GM19395 (cell line): Measurements from ENCODE around the gene ATP10D.

Experiments used
- ATAC-seq: cut with Tn5 transposase; IDR thresholded peaks from one replicate; pipeline ENCODE4 v1.9.1; 2021; ENCODE audit warnings: mild to moderate bottlenecking, moderate library complexity; ENCODE audit not compliant: unreplicated experiment

ATP10D gene

DNA sequence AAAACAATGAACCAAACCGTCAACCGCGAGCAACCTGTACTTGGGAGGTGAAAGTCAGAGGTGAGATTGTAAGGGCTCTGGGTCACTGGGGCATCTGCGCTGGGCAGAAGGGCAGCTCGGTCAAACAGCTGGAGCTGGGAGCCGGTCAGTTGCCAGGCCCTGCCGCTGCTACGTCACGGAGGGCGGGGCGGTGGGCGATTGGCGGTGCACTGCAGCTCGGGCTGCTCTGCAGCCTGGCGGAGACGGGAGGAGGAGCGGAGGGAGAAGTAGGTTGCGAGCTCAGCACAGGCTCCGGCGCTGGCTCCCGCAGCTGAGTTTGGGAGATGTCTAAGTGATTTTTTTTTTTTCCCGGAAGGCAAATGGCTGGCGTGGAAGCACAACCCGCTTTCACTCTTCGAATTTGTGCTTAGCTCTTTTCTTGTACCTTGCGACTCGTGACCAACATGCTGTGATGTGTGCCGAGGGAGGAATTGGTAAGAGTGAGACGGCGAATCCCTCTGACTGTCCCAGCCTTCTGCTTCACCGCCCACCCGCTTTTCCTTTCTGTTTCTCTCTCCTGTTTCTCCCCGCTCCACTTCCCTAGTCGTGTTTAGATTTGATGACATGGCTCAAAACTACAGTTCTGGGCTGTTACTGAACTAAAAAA is at the start of gene ATP10D:
Gene ATP10D (plus strand): TSS at position 229 of the 646 bp plus-strand sequence. CDS start 27,266 bp downstream, outside the sequence.
- peak; percentile 98 for ATAC-seq

DNA sequence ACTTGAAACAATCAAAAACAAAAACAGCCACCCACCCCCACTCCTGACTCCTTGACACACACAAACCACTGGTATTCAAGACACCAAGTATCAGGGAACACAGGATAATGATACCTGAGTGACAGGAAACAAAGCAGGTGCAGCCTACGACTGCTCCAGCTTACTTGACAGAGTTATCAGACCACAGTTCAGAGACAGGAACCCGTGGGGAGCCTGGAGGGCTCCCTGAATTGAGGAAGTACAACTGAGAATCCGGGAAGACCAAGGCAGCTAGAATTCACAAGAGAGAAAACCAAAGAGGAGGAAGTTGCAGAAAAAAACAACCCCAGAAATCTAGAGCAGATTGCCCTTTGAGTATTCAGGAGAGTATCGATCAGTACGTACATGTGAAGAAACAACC is 42.1 kb upstream of the ATP10D start:
- ATAC-seq, result peak; percentile 83

DNA sequence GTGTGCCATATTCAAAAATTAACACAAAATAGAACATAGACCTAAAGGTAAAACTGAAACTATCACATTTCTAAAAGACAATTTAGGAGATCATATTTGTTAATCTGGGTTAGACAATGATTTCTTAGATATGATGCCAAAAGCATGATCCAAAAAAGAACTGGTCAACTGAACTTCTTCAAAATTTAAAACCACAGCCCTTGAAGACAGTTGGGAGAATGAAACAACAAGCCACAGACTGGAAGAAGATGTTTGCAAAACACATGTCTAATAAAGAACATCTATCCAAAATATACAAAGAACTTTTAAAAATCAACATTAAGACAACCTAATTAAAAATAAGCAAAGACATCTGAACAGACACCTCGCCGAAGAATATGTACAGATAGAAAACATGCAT is 41.0 kb upstream of the ATP10D start:
- no peak for ATAC-seq

DNA sequence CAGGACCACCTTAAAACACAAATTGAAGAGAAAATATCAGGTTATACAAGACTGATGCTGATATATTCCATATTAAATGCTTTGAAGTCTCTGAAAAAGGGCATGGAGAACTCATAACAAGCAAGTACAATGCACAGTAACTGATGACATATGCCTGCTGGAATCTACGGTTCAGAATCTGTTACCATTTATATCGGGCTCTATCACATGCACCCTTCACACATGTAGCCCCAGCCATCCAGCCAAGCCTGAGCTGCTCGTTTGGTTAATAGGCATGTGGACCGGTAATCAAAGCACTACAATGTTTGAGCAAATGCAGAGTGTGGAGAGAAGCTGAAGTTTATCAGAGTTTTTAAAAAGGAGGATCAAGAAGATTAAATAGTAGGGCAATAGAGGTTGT is 33.4 kb upstream of the ATP10D start:
- no peak for ATAC-seq

DNA sequence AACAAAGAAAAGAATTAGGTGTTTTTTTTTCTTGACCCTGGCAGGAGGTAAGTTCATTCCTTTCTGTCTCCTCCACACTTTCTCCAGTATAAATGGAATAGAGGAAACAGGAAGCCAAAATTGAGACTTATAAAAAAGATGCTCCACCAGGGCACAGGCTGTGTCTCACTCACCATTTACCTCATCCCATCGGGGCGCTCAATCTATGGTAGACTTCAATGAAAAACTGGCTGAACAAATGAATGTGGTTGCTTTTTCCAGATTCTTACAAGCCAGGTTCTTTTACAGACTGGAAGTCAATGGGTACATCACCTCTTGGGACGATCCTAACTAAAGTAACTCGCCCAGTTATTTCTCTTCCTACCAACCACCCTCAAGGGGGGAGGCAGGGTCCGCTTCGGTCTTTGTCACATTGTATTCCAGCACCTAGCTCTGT is 22.3 kb upstream of the ATP10D start:
- peak; percentile 39 for ATAC-seq

DNA sequence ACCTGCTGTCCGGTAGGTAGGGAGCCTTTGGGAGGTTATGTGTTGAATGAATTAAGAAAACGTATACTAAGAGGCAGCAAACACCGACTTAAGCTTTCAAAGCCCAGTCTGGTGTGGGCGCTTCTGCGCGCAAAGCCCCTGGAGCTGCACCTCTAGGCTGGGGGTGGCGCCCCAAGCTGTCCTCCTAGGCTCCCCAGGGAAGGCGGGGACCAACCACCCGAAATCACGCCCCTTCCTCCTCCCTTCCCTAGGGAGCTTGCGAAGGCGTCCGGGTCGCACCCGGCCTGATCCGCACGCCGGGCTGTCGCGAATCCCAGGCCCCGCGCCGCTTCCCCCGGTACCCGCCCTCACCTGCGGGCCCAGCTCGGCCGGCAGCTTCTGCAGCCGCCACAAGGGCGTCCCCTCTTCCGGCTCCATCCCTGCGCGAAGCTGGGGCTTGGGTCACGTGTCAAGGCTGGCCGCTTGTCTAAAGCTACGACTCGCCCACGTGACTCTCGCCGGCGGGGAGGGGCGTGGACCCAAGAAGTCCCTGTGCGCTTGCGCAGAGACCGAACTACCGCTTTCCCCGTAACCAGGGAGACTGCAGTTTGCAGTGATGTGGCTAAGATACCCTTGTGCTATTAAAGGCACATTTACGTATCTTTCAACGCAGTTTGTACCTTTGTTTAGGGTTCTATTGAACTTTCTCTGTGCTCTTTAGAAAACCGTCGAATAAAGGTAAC is 21.7 kb upstream of the ATP10D start, which contains the start of gene COMMD8:
Gene COMMD8 (minus strand): TSS at position 468 of the 722 bp plus-strand sequence. CDS start 51 bp downstream, at position 417.
- ATAC-seq, result peak; percentile 91

DNA sequence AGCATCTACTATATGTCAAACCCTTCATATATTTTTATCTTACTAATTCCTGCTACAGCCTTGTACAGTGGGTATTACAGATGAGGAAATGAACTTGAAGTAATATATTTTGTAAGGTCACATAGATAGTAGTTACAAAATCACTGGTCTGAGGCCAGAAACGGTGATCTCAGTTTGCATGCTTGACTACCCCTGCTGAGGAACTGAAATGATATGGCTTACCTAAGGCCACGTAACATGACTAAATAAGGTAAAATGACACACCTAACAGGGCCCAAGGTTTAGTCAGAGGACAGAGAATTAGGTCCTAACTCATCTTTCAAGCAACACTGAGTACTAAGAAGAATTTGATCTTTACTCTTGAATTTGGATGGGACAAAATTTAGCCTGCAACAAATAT is 20.1 kb upstream of the ATP10D start:
- peak; percentile 42 for ATAC-seq

DNA sequence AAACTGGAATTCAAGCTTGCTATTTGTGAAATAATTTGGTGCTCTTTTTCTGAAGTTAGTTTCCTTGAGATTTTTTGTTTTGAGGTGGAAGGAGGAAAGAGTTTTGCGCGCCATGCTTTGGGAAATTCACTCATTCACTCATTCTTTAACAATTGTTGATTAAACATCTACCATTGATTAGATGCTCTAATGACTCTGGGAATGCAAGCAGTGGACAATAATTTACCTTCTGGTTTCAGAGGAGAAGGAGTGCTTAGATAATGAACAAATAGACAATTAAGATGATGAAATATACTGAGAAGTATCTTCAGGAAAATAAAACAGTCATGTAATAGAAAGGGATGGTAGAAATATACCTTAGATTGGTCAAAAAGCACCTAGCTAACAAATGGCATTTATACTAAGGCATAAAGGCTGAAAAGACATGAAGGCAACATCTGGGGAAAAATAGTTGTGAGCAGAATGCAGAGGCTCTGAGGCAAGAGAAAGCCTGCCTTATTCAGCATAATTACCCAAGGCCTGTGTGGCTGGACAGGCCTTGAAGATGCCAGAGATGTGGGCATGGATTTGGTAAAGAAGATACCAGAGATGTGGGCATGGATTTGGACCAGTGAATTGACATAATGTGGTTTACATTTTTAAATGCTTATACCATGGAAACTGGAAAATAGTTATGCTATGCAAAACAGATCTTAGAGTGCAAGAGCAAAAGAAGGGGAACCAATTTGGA is 18.9 kb upstream of the ATP10D start:
- no peak for ATAC-seq

DNA sequence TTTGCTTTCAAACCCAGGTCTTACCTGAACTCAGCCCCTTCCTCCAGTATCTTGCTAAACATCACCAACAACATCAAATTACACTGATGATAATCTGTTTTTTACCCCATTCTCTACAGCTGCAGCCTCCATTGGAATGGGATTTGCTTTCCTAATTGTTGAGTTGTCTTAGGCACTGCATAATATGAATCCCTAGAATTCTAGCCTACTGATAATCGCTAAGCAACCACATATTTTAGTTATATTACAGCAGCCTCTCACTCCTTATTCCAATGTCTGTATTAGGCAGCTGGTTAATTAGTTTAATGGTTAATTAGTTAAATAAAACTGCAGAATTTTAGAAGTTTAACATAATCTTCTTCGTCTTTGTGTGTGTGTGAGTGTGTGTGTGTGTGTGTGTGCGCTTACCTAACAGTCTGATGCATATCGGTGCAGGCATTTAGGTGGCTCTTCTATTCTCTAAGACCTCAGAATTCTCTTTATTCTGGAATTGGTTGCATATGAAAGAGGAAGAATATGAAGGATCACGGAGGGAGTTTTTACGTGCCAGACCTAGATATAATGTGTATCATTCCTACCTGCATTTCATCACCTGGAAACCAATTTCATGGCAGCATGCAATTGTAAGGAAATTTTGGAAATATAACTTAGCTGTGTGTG is 16.2 kb upstream of the ATP10D start:
- no peak for ATAC-seq

DNA sequence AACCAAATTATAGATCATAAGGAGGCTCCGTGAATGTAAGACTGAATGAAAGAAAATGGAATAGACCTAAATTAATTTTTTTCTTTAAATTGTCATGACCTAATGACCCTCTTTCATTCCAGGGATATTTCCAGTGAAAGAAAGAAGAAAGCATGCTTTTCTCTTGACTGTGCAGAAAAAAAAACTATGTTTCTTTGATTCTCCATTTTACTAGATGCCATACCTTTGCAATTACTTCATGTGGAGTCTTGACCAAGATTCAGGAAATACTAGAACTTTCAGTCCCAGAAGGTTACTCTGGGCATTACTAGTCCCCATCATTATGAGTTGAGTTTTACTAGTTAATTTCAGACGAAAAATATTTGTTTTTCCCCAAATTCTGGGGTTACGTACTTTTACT is 15.1 kb upstream of the ATP10D start:
- no peak for ATAC-seq

DNA sequence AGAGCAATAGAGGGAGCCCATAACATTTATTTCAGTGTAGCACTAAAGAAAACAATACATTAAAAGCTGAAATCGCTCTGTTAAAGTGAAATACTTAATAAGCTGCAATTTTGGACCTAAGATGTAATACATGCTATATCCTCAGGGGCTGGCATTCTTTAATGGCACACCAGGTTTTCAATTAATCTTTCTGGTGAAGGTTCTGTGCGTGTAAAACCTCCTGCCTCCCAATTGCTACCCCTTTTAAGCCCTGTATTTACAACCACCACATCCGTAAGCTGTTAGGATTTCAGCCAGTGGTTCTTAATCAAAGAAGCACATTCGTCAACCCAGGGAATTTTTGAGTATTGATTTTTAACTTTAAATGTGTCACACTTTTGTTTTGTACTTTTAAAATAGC is 14.0 kb upstream of the ATP10D start:
- no peak for ATAC-seq

DNA sequence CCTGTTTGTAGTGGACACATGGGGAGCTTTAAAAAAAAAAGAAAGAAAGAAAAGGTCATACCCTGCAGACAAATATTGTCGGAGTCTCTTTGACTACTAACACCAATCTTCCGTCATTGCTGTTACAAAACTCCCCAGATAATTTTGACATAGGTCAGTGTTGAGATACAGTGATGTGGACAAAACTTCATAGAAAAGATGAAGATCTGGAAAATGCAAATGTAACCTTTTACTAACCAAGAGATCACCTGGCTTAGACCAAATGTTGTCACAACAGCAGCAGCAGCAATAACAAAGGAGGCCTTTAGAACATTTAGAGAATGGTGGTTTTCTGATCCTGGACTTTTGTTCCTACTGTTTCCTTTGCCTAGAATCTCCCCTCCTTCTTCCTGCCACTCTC is 13.5 kb upstream of the ATP10D start:
- no peak for ATAC-seq

DNA sequence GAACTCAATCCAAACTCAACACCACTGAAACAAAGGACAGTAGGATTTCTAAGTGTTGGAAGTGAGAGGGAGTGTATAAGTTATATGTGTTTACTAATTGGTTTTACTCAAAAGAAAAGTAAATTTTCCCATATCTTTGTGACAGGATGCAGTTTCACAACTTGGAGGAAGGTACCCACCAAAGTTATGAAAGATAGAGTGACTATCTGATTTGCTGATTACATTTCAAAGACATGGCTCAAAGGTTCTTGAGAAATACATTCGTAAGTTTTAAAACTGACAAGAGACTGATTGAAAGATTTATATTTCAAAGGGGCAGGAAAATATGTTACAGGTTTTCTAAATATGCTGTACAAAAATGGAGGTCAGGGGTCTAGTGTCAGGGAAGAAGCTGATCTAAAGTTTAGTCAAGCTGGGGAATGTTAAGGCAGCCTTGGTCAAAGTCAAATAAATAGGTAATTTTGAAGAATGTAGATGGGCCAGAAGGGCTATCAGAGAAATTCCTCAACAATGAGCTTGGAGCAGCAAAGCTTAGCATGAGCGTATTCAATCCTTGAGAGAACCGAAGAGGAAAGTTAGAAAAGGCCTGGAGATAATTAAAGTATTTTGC is 11.8 kb upstream of the ATP10D start:
- no peak for ATAC-seq

DNA sequence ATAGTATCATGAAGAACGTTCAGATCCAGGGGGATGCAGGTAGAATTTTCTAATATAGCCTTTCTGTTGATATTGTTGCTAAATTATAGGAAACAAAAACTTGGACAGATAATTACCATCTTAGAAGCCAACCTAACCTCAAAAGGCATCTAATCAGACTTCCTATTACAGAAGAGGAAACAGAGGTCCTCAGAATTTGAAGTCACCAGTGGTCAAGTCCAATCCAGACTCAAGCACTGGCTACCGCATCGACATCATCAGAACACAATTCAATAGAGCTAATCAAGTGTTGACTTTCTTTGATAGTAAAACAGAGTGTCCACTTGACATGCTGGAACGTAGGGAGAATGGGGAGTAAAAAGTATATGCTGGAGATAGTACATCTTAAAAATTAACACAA is 10.3 kb upstream of the ATP10D start:
- ATAC-seq, result no peak

DNA sequence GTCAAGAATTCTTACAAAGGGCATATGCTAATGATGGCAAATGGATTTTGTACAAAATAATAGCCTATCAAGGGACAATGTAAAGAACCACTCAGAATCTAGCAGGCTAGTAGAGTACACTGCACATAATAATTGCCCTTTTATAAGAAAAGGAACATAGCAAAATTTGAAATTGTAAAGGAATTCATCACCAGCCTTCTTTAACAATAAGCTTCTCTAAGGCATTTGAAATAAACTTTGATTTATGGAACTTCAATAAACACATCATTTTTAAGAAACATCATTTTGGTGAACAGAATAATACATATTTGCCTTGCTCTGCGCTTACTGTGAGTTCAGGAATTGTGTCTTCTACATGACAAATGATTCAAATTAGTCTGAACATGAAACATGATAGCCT is 9.7 kb upstream of the ATP10D start:
- ATAC-seq, result no peak

DNA sequence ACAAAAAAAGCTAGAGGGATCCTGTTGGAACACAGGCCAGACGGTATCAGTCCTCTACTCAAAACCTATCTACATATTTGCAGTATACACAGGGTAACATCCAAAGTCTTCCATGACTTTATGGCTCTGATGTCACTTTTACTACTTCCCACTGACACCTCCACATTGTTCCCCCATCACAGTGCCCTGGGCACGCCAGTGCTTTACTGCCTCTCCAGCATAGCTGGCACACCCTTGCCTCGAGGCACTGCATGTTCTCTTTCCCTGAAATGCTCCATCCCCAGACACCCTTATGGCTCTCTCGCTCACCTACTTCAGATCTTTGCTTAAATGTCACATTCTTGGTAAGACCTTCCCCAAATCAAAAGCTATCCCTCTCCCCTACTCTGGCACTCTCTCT is 6.3 kb upstream of the ATP10D start:
- no peak for ATAC-seq

DNA sequence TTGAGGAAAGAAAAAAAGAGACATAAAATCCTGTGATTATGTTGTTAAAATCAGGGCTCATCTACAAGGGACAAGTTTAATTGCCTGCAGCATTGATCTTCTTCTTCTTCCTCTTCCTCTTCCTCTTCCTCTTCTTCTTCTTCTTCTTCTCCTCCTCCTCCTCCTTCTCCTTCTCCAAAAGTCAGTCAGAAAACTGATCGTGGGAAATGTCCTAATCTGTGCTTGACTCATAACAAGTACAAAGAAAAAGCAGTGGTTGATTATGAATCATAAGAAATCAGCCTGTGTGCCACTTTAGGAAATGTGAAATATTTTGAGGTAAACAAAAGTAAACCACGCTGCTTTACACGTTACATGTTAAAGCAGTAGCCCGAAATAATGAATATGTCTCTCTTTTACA is 2.7 kb upstream of the ATP10D start:
- ATAC-seq, result no peak

DNA sequence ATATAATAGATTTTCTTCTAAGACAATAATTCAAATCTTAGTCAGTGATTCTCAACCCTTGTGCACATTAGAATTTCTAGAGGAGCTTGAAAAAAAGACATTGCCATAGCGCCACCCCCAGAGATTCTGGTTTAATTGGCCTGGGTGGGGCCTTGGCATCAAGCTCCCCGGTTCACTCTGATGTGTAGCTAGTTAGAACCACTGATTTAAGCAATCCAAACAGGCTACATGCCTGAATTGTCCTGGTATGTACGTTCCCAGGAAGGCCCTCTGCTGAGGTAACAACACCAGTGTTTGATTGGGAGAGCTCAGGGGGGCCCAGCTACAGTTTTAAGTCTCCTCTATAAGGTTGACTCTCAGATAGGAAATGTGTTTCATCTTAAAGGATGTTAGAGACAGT is 1.3 kb upstream of the ATP10D start:
- no peak for ATAC-seq

DNA sequence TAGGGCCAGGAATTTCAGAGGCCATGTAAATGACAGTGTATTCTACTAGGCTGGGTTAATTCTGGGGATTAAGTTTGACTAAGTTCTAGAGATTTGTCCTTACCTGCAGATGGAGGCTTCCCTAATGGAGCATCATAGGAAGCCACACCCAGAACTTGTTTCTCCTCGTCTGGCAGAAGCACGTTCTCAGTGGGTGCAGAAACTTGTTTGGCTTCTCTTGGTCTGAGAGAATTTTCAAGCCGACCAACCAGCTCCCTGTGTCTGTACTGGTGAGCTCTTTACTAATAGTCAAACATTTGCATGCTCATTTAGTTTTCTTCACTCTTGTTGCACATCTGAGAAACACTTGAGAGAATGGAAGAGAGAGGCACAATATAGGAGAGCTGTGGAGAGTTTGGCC is 907 bp upstream of the ATP10D start:
- no peak for ATAC-seq

DNA sequence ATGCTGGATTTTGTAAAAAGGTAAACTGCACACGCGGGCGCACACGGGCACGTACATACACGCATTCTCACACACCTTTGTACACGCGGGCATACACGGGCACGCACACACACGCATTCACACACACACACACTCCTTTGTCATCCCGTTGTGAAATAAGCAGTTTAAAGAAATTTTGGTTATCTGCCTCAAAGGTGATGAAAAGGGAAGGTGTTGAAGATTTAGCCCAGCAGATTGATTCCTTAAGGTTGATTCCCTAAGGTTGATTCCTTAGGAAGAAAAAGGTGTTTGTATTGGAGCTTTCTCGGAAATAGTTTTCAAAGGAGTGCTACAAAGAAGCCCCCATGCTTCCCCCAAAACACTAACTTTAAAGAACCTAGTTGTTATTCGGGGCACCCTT is 693 bp downstream of the ATP10D start:
- no peak for ATAC-seq

DNA sequence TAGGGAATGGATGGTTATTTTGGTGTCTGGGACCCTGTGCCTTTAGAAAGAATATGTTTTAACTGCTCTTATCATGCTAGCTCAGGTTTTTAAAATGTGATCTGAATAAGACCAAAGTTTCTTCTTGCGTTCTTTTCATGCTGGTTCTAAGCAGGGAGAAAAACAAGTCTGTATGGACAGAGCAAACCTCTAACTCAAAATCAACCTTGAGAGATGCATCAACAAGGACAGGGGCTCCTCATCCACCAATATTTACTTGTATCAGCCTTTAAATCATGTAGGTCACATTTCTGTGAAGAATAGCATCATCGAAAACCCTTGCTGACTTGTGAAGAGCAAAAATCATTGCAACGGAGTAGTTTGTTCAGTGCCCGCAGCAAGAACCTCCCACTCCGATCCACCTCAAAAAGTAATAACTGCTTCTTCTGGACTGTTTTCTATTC is 1.2 kb downstream of the ATP10D start:
- no peak for ATAC-seq
